ENCODE results near the gene DTWD2. TPM values are rescaled to one million over a fixed set of nuclear protein-coding genes. Genes with fewer than 3 reads are reported as not detected.

DTWD2 gene, protein sequence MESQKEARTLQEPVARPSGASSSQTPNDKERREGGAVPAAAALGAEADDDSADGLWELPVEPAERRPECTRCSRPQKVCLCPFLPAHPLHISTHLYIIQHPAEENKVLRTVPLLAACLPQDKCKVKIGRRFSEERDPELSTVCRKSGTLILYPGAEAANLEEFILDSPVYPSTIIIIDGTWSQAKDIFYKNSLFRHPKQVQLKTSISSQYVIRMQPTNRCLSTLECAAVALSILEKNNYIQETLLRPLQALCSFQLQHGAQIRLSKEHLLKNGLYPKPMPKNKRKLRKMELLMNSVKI
- polyA plus RNA-seq (2013, experiment 1 of 2): 2.7 TPM
- polyA plus RNA-seq (2013, experiment 2 of 2): 2.6 TPM

DNA sequence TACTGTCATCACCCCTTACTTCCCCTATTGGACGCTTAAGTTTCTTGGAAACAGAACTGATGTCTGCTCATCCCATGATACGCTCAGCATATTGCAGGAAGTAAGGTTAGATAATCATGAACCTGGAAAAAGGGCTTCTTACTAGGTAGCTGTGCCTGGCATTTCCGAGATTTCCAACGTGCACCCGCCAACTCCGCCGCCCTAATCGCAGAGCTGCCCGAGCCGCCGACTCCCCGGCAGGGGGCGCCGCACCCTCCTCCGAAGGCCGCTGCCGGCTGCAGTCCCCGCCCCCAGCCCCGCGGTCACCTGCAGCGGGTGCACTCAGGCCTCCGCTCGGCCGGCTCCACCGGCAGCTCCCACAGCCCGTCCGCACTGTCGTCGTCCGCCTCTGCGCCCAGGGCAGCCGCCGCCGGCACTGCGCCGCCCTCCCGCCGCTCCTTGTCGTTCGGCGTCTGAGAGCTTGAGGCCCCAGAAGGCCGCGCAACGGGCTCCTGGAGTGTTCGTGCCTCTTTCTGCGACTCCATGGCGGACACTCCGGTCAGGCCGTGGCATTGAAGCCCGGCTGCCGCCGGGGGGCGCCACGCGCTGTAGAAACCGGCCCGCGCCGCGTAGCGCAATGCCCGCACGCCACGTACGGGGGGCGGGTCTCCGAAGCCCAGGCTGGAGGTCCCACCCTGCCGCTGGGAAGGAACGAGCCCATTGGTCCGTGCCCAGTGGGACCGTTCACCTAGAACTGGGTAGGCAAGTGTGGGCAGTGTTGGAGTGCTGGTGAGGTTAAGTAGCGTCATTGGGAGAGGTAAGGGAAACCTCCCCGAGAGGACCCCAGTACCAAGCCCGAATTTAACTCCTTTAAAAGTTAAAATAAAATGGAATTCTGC is at the start of gene DTWD2:
DTWD2 (minus strand) TSS at position 560 of the 878 bp plus-strand sequence; CDS start at position 524, 36 bp downstream.
- H2AFZ ChIP-seq (ENCODE audit: low read length): peak within 1 kb of the TSS; percentile 98
- H3K9me3 ChIP-seq (replicated peaks in 1 of 2; ENCODE audit: control insufficient read depth in 2 of 2, insufficient read depth in 1 of 2, low read depth in 1 of 2, low read length in 2 of 2): no peaks in the 10 kb centered on the region
- peak within 1 kb of the TSS; percentile 97 for H4K91ac ChIP-seq (ENCODE audit: low read depth, low read length, poor library complexity)
- H3K23ac ChIP-seq (ENCODE audit: low read depth, low read length, poor library complexity): peak within 1 kb of the TSS; percentile 97
- peak within 1 kb of the TSS; percentile 89 for H3K14ac ChIP-seq (ENCODE audit: low read length)
- H3K36me3 ChIP-seq (replicated peaks in 1 of 2; ENCODE audit: control insufficient read depth in 2 of 2, insufficient read depth in 2 of 2, low read length in 2 of 2): no peaks in the 10 kb centered on the region
- H3K9ac ChIP-seq (ENCODE audit: low read depth, low read length, poor library complexity): peak within 1 kb of the TSS; percentile 99
- no peak within 1 kb of the TSS for H3K4ac ChIP-seq (ENCODE audit: low read length)
- peak within 1 kb of the TSS; percentile 91 for H3K27ac ChIP-seq (replicated peaks; ENCODE audit: low read length)
- H3K27me3 ChIP-seq (ENCODE audit: control insufficient read depth in 3 of 3, insufficient read depth in 3 of 3, low read depth in 1 of 3, low read length in 3 of 3): no peaks in the 10 kb centered on the region
- peak within 1 kb of the TSS; percentile 73 for H3K4me2 ChIP-seq (ENCODE audit: insufficient read depth, low read length, poor library complexity, severe bottlenecking)
- no peak within 1 kb of the TSS for H2BK15ac ChIP-seq (ENCODE audit: low read length)
- H2BK5ac ChIP-seq (ENCODE audit: low read length): peak within 1 kb of the TSS; percentile 96
- H3K18ac ChIP-seq (ENCODE audit: low read length): peak within 1 kb of the TSS; percentile 100
- peak within 1 kb of the TSS; percentile 98 for H2BK12ac ChIP-seq (ENCODE audit: low read length)
- no peak within 1 kb of the TSS for H2BK120ac ChIP-seq (ENCODE audit: low read depth, low read length)
- DNase-seq (ENCODE audit: low spot score): peak; percentile 90
- no peak within 1 kb of the TSS for H2AK5ac ChIP-seq (ENCODE audit: low read depth, low read length)
- H3K4me3 ChIP-seq (ENCODE audit: low read length in 2 of 2): peak within 1 kb of the TSS; percentile 67 to 97
- WGBS, 2 donors (ENCODE audit: extremely low coverage in 2 of 2, insufficient read length in 2 of 2, insufficient replicate concordance in 1 of 2): no CpG with 5 or more reads among the region's 74 CpGs
- no peaks in the 10 kb centered on the region for H3K4me1 ChIP-seq (ENCODE audit: control insufficient read depth in 2 of 2, insufficient read depth in 1 of 2, low read depth in 1 of 2, low read length in 2 of 2)
- no peaks in the 10 kb centered on the region for H3K79me1 ChIP-seq (ENCODE audit: low read depth, low read length)
- H4K8ac ChIP-seq (ENCODE audit: low read depth, low read length): no peak within 1 kb of the TSS

DNA sequence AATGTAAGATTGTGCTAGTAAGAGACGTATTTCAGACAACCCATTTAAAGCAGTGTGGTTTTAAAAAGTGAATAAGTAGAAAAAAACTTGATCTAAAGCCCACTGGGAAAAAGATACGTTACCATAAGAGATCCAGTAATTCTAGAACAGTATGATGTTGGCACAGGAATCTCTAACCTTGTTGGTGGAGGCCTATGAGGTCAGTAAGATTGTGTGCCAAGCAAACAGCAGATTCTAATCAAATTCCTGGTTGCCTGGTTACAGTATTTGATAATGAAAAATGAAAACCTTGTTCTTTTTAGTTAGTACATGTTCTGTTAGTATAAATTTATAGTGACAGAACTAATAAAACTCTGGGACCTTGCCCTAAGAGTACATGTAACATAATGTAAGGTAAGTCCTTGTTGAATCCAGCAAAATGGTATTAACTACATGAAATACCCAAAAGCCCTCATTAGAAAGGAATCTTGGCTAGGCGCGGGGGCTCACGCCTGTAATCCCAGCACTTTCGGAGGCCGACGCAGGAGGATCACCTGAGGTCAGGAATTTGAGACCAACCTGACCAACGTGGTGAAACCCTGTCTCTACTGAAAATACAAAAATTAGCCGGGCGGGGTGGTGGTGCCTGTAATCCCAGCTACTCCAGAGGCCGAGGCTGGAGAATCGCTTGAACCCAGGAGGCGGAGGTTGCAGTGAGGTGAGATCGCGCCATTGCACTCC is 49.3 kb upstream of the DTWD2 start:
- no peak overlapping the region for H3K23ac ChIP-seq (ENCODE audit: low read depth, low read length, poor library complexity)
- H2BK120ac ChIP-seq (ENCODE audit: low read depth, low read length): no peak overlapping the region
- H3K79me1 ChIP-seq (ENCODE audit: low read depth, low read length): no peaks in the 10 kb centered on the region
- no peak overlapping the region for H3K4me2 ChIP-seq (ENCODE audit: insufficient read depth, low read length, poor library complexity, severe bottlenecking)
- H2BK5ac ChIP-seq (ENCODE audit: low read length): no peak overlapping the region
- no CpG with 5 or more reads among the region's 16 CpGs for WGBS, 2 donors (ENCODE audit: extremely low coverage in 2 of 2, insufficient read length in 2 of 2, insufficient replicate concordance in 1 of 2)
- H3K4me3 ChIP-seq (ENCODE audit: low read length in 2 of 2): no peak overlapping the region
- H3K14ac ChIP-seq (ENCODE audit: low read length): no peak overlapping the region
- H3K9ac ChIP-seq (ENCODE audit: low read depth, low read length, poor library complexity): no peak overlapping the region
- no peaks in the 10 kb centered on the region for H3K27me3 ChIP-seq (ENCODE audit: control insufficient read depth in 3 of 3, insufficient read depth in 3 of 3, low read depth in 1 of 3, low read length in 3 of 3)
- H3K4ac ChIP-seq (ENCODE audit: low read length): no peak overlapping the region
- H3K9me3 ChIP-seq (replicated peaks in 1 of 2; ENCODE audit: control insufficient read depth in 2 of 2, insufficient read depth in 1 of 2, low read depth in 1 of 2, low read length in 2 of 2): no peaks in the 10 kb centered on the region
- H4K91ac ChIP-seq (ENCODE audit: low read depth, low read length, poor library complexity): no peak overlapping the region
- H2BK15ac ChIP-seq (ENCODE audit: low read length): no peak overlapping the region
- no peaks in the 10 kb centered on the region for H3K4me1 ChIP-seq (ENCODE audit: control insufficient read depth in 2 of 2, insufficient read depth in 1 of 2, low read depth in 1 of 2, low read length in 2 of 2)
- no peak overlapping the region for H4K8ac ChIP-seq (ENCODE audit: low read depth, low read length)
- no peak overlapping the region for H2AK5ac ChIP-seq (ENCODE audit: low read depth, low read length)
- H3K36me3 ChIP-seq (replicated peaks in 1 of 2; ENCODE audit: control insufficient read depth in 2 of 2, insufficient read depth in 2 of 2, low read length in 2 of 2): no peaks in the 10 kb centered on the region
- no peak overlapping the region for H2BK12ac ChIP-seq (ENCODE audit: low read length)
- H3K18ac ChIP-seq (ENCODE audit: low read length): no peak overlapping the region
- DNase-seq (ENCODE audit: low spot score): no peak
- no peak overlapping the region for H2AFZ ChIP-seq (ENCODE audit: low read length)
- no peak overlapping the region for H3K27ac ChIP-seq (replicated peaks; ENCODE audit: low read length)

DNA sequence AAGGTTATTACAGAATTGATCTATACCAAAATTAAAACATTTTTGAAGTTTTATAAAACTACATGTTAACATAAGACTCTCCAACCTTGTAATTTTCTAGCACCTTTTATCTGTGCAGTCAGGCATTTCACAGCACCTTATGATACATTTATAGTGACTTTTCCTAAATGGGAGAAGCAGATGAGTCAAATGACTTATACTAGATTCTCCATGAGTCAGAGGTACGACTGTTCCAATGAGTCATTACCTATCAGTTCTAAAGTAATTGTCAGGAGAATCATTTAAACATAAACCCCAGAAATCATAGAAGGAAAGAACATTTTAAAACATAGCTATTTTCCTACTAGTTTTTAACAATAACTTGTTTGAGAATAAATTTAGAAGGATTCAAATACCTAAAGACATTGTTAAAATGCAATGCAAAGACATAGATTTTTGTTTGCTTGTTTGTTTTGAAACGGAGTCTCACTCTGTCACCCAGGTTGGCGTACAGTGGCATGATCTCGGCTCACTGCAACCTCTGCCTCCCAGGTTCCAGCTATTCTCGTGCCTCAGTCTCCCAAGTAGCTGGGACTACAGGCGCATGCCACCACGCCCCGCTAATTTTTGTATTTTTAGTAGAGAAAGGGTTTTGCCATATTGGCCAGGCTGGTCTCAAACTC is 47.9 kb upstream of the DTWD2 start:
- no peaks in the 10 kb centered on the region for H3K27me3 ChIP-seq (ENCODE audit: control insufficient read depth in 3 of 3, insufficient read depth in 3 of 3, low read depth in 1 of 3, low read length in 3 of 3)
- H3K4me3 ChIP-seq (ENCODE audit: low read length in 2 of 2): no peak overlapping the region
- H3K4me2 ChIP-seq (ENCODE audit: insufficient read depth, low read length, poor library complexity, severe bottlenecking): no peak overlapping the region
- no peak overlapping the region for H3K27ac ChIP-seq (replicated peaks; ENCODE audit: low read length)
- no peak overlapping the region for H3K18ac ChIP-seq (ENCODE audit: low read length)
- no peak overlapping the region for H2AFZ ChIP-seq (ENCODE audit: low read length)
- no peak overlapping the region for H4K91ac ChIP-seq (ENCODE audit: low read depth, low read length, poor library complexity)
- WGBS, 2 donors (ENCODE audit: extremely low coverage in 2 of 2, insufficient read length in 2 of 2, insufficient replicate concordance in 1 of 2): no CpG with 5 or more reads among the region's 8 CpGs
- no peak overlapping the region for H2AK5ac ChIP-seq (ENCODE audit: low read depth, low read length)
- H2BK12ac ChIP-seq (ENCODE audit: low read length): no peak overlapping the region
- no peak overlapping the region for H2BK15ac ChIP-seq (ENCODE audit: low read length)
- no peaks in the 10 kb centered on the region for H3K36me3 ChIP-seq (replicated peaks in 1 of 2; ENCODE audit: control insufficient read depth in 2 of 2, insufficient read depth in 2 of 2, low read length in 2 of 2)
- H3K14ac ChIP-seq (ENCODE audit: low read length): no peak overlapping the region
- DNase-seq (ENCODE audit: low spot score): no peak
- H3K4ac ChIP-seq (ENCODE audit: low read length): no peak overlapping the region
- no peak overlapping the region for H3K9ac ChIP-seq (ENCODE audit: low read depth, low read length, poor library complexity)
- no peaks in the 10 kb centered on the region for H3K9me3 ChIP-seq (replicated peaks in 1 of 2; ENCODE audit: control insufficient read depth in 2 of 2, insufficient read depth in 1 of 2, low read depth in 1 of 2, low read length in 2 of 2)
- no peak overlapping the region for H2BK5ac ChIP-seq (ENCODE audit: low read length)
- H3K4me1 ChIP-seq (ENCODE audit: control insufficient read depth in 2 of 2, insufficient read depth in 1 of 2, low read depth in 1 of 2, low read length in 2 of 2): no peaks in the 10 kb centered on the region
- no peak overlapping the region for H3K23ac ChIP-seq (ENCODE audit: low read depth, low read length, poor library complexity)
- H2BK120ac ChIP-seq (ENCODE audit: low read depth, low read length): no peak overlapping the region
- no peaks in the 10 kb centered on the region for H3K79me1 ChIP-seq (ENCODE audit: low read depth, low read length)
- H4K8ac ChIP-seq (ENCODE audit: low read depth, low read length): no peak overlapping the region

Data from neuronal stem cell (in vitro differentiated cells).